Mesendoderm (in vitro differentiated cells): ENCODE results near the gene ST3GAL6.

ENCODE experiments used
- DNase-seq: peaks from one replicate; pipeline ENCODE4 v3.0.0; 2013
- H2AK5ac ChIP-seq: 2 replicates; pipeline ENCODE4 v1.6.1; 2013; ENCODE audit warnings: low read length, inconsistent platforms
- H2BK120ac ChIP-seq: 2 replicates; pipeline ENCODE4 v1.6.1; 2013; ENCODE audit warnings: low read depth, mild to moderate bottlenecking, low read length, moderate library complexity, mixed read lengths
- H2BK15ac ChIP-seq: replicated peaks from 2 replicates; pipeline ENCODE4 v1.6.1; 2013; ENCODE audit warnings: low read depth, mild to moderate bottlenecking, moderate library complexity
- H2BK5ac ChIP-seq: 2 replicates; pipeline ENCODE4 v1.6.1; 2013; ENCODE audit warnings: low read length, inconsistent platforms
- H3K18ac ChIP-seq: 2 replicates; pipeline ENCODE4 v1.6.1; 2013; ENCODE audit warnings: mild to moderate bottlenecking, low read length, mixed read lengths
- H3K23ac ChIP-seq: one replicate; pipeline ENCODE4 v1.6.1; 2013; ENCODE audit warnings: low read length
- H3K27ac ChIP-seq: 2 replicates; pipeline ENCODE4 v1.5.1; 2013; ENCODE audit warnings: low read depth, mild to moderate bottlenecking, inconsistent platforms, low read length, moderate library complexity
- H3K27me3 ChIP-seq: 2 replicates; pipeline ENCODE4 v1.6.1; 2013; ENCODE audit warnings: low read length, control low read depth, mild to moderate bottlenecking, inconsistent platforms; ENCODE audit not compliant: insufficient read depth, poor library complexity
- H3K36me3 ChIP-seq: 2 replicates; pipeline ENCODE4 v1.6.1; 2013; ENCODE audit warnings: low read length, inconsistent platforms; ENCODE audit not compliant: control insufficient read depth, insufficient read depth
- H3K4ac ChIP-seq: one replicate; pipeline ENCODE4 v1.6.1; 2013; ENCODE audit warnings: low read depth, mild to moderate bottlenecking, low read length, moderate library complexity
- H3K4me1 ChIP-seq: 2 replicates; pipeline ENCODE4 v1.6.1; 2013; ENCODE audit warnings: low read depth, low read length, inconsistent platforms; ENCODE audit not compliant: control insufficient read depth
- H3K4me2 ChIP-seq: 2 replicates; pipeline ENCODE4 v1.6.1; 2013; ENCODE audit warnings: low read length
- H3K4me3 ChIP-seq: 2 replicates; pipeline ENCODE4 v1.5.1; 2013; ENCODE audit warnings: mild to moderate bottlenecking, low read length
- H3K56ac ChIP-seq: one replicate; pipeline ENCODE4 v1.6.1; 2013; ENCODE audit warnings: low read length
- H3K79me1 ChIP-seq: 2 replicates; pipeline ENCODE4 v1.6.1; 2013; ENCODE audit warnings: low read length, inconsistent platforms
- H3K79me2 ChIP-seq: 2 replicates; pipeline ENCODE4 v1.6.1; 2013; ENCODE audit warnings: mild to moderate bottlenecking, low read length; ENCODE audit not compliant: control insufficient read depth, insufficient read depth
- H3K9ac ChIP-seq: 2 replicates; pipeline ENCODE4 v1.6.1; 2013; ENCODE audit warnings: low read length, inconsistent platforms
- H4K5ac ChIP-seq: one replicate; pipeline ENCODE4 v1.6.1; 2013; ENCODE audit warnings: low read length
- H4K8ac ChIP-seq: one replicate; pipeline ENCODE4 v1.6.1; 2013; ENCODE audit warnings: low read depth, mild to moderate bottlenecking, control low read depth, low read length, moderate library complexity
- WGBS: extraction: QIAGEN DNeasy Blood & Tissue Kit; methylation state at CpG from one replicate; pipeline ENCODE4 v1.1.7; 2013; ENCODE audit warnings: low lambda C conversion rate, missing lambda C conversion rate; ENCODE audit not compliant: insufficient coverage; ENCODE audit errors: extremely low coverage; 5-methylcytosine and 5-hydroxymethylcytosine counted together

Gene ST3GAL6

DNA sequence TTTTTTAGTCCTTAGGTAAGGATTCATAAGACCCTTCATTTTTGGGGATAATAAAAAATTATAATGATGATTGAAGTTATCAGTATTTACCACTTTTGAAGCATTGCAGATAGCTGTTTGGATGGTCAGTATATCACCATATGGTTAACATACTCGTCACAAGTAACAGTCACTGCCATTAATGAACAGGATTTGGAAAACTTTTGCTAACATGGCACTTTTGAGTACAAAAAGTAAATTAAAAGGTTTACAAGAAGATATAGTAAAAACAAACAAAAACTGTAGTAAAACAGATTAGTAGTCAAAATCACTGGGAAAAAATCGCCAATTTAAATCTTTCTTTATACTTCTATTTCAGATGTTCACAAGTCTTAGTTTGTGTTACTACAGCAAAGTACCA, 37.8 kb upstream of the ST3GAL6 start:
- no peak overlapping the region for H3K9ac ChIP-seq
- H2BK15ac ChIP-seq: no peak overlapping the region
- H3K4me2 ChIP-seq: no peak overlapping the region
- no peak overlapping the region for H4K8ac ChIP-seq
- H3K18ac ChIP-seq: no peak overlapping the region
- H4K5ac ChIP-seq: no peak overlapping the region
- no peak overlapping the region for H3K27ac ChIP-seq
- peaks cover 3% of the 10 kb centered on the region for H3K4me1 ChIP-seq
- no peaks in the 10 kb centered on the region for H3K27me3 ChIP-seq
- H3K4me3 ChIP-seq: no peak overlapping the region
- H3K36me3 ChIP-seq: no peaks in the 10 kb centered on the region
- no peak for DNase-seq
- H2BK5ac ChIP-seq: no peak overlapping the region
- no peak overlapping the region for H2AK5ac ChIP-seq
- no peaks in the 10 kb centered on the region for H3K79me1 ChIP-seq
- no peak overlapping the region for H3K4ac ChIP-seq
- no peaks in the 10 kb centered on the region for H3K79me2 ChIP-seq
- no peak overlapping the region for H3K23ac ChIP-seq
- WGBS: no CpG with 5 or more reads among the region's 2 CpGs
- no peak overlapping the region for H3K56ac ChIP-seq
- no peak overlapping the region for H2BK120ac ChIP-seq

- Histone ChIP-seq H3K36me3 (no peaks in the 10 kb centered on the region), H2BK5ac (no peak overlapping the region), H3K23ac (no peak overlapping the region), H2BK15ac (no peak overlapping the region), H3K79me2 (no peaks in the 10 kb centered on the region), H3K18ac (no peak overlapping the region), H3K4me1 (peaks cover 3% of the 10 kb centered on the region), H3K27me3 (no peaks in the 10 kb centered on the region), H3K9ac (no peak overlapping the region), H3K4me3 (no peak overlapping the region), H2BK120ac (no peak overlapping the region), H3K27ac (no peak overlapping the region), H4K8ac (no peak overlapping the region), H3K4me2 (no peak overlapping the region), H3K4ac (no peak overlapping the region), H4K5ac (no peak overlapping the region), H2AK5ac (no peak overlapping the region), H3K79me1 (no peaks in the 10 kb centered on the region), H3K56ac (no peak overlapping the region)
- WGBS: no CpG with 5 or more reads among the region's 1 CpG
- no peak for DNase-seq
These were observed 37.1 kb upstream of the ST3GAL6 start for GRCh38 chr3:98726084-98726483.

DNA sequence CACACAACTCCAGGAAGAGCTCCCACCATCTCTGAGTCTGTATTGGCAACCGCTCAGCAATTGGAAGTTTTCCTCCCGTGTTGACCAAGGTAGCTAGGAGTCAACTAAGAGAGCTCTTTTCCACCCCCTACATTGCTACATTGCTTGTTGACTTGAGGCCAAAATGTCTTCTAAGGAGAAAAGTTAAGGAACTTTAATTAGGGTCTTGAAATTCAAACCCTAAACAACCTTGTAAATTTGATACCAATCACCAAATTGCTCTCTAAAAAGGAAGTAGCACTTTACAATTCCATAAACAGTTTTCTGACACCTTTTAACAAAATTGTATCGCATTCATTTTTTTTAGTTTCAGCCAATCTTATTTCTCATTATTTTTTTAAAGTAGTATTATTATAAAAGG, 35.5 kb upstream of the ST3GAL6 start:
- H3K36me3 ChIP-seq: no peaks in the 10 kb centered on the region
- H3K9ac ChIP-seq: no peak overlapping the region
- no peak overlapping the region for H3K56ac ChIP-seq
- H3K79me2 ChIP-seq: no peaks in the 10 kb centered on the region
- no peak overlapping the region for H3K23ac ChIP-seq
- H3K27me3 ChIP-seq: no peaks in the 10 kb centered on the region
- H2BK5ac ChIP-seq: no peak overlapping the region
- no peak overlapping the region for H4K8ac ChIP-seq
- no peaks in the 10 kb centered on the region for H3K79me1 ChIP-seq
- H3K4me2 ChIP-seq: no peak overlapping the region
- no peak overlapping the region for H4K5ac ChIP-seq
- no peak overlapping the region for H3K18ac ChIP-seq
- H3K27ac ChIP-seq: no peak overlapping the region
- H2BK120ac ChIP-seq: no peak overlapping the region
- no peak overlapping the region for H2BK15ac ChIP-seq
- no peak for DNase-seq
- no peak overlapping the region for H3K4me3 ChIP-seq
- H3K4ac ChIP-seq: no peak overlapping the region
- H3K4me1 ChIP-seq: peaks cover 3% of the 10 kb centered on the region
- no CpG with 5 or more reads among the region's 3 CpGs for WGBS
- no peak overlapping the region for H2AK5ac ChIP-seq

GRCh38 chr3:98728672-98729071, 34.5 kb upstream of the ST3GAL6 start:
- no CpG with 5 or more reads among the region's 2 CpGs for WGBS
- no peak overlapping the region for H3K18ac ChIP-seq
- no peak overlapping the region for H3K4ac ChIP-seq
- no peak overlapping the region for H2AK5ac ChIP-seq
- no peak overlapping the region for H4K5ac ChIP-seq
- H3K79me2 ChIP-seq: no peaks in the 10 kb centered on the region
- H3K4me1 ChIP-seq: peaks cover 2% of the 10 kb centered on the region
- H2BK15ac ChIP-seq: no peak overlapping the region
- H3K36me3 ChIP-seq: no peaks in the 10 kb centered on the region
- H2BK5ac ChIP-seq: no peak overlapping the region
- DNase-seq: no peak
- H3K9ac ChIP-seq: no peak overlapping the region
- H4K8ac ChIP-seq: no peak overlapping the region
- H3K27me3 ChIP-seq: no peaks in the 10 kb centered on the region
- no peak overlapping the region for H2BK120ac ChIP-seq
- H3K4me2 ChIP-seq: no peak overlapping the region
- no peak overlapping the region for H3K4me3 ChIP-seq
- H3K27ac ChIP-seq: no peak overlapping the region
- no peaks in the 10 kb centered on the region for H3K79me1 ChIP-seq
- no peak overlapping the region for H3K23ac ChIP-seq
- H3K56ac ChIP-seq: no peak overlapping the region

- Histone ChIP-seq H4K8ac (no peak overlapping the region), H3K4me1 (peaks cover 2% of the 10 kb centered on the region), H2AK5ac (no peak overlapping the region), H3K79me1 (peaks cover 3% of the 10 kb centered on the region), H3K79me2 (peaks cover 1% of the 10 kb centered on the region), H3K4me2 (no peak overlapping the region), H3K36me3 (no peaks in the 10 kb centered on the region), H3K56ac (no peak overlapping the region), H2BK15ac (no peak overlapping the region), H3K18ac (no peak overlapping the region), H2BK120ac (no peak overlapping the region), H3K23ac (no peak overlapping the region), H3K27me3 (no peaks in the 10 kb centered on the region), H3K9ac (no peak overlapping the region), H4K5ac (no peak overlapping the region), H3K4ac (no peak overlapping the region), H2BK5ac (no peak overlapping the region), H3K4me3 (no peak overlapping the region), H3K27ac (no peak overlapping the region)
- peak; percentile 34 for DNase-seq
- WGBS: no CpG with 5 or more reads among the region's 1 CpG
These were observed 32.8 kb upstream of the ST3GAL6 start for GRCh38 chr3:98730338-98730737.

DNA sequence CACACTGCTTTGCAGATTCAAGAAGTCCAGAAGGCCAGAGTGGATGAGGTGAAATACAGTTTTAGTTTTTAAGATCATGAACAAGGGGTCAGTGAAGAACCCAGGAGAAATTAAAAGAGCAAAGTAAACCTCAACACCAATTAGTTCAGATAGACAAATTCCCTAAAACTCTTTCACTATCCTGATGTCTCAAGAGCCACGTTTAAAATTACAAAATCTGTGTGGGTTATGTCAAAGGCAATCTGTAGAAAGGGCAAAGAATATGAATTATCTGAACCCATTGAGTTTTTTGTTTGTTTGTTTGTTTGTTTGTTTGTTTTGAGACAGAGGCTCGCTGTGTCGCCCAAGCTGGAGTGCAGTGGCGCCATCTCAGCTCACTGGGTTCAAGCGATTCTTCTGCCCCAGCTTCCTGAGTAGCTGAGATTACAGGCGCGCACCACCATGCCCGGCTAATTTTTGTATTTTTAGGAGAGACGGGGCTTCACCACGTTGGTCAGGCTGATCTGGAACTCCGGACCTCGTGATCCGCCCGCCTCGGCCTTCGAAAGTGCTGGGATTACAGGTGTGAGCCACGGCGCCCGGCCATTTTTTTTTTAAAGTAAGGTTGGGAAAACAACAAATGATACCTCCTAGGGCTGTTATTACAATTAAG, 32.1 kb upstream of the ST3GAL6 start:
- Histone ChIP-seq H3K9ac (no peak overlapping the region), H4K5ac (no peak overlapping the region), H3K4me3 (no peak overlapping the region), H3K56ac (no peak overlapping the region), H2BK15ac (no peak overlapping the region), H2AK5ac (no peak overlapping the region), H3K18ac (no peak overlapping the region), H3K27me3 (no peaks in the 10 kb centered on the region), H3K23ac (no peak overlapping the region), H3K36me3 (no peaks in the 10 kb centered on the region), H3K79me1 (peaks cover 3% of the 10 kb centered on the region), H3K79me2 (peaks cover 1% of the 10 kb centered on the region), H2BK5ac (no peak overlapping the region), H3K4me1 (peaks cover 2% of the 10 kb centered on the region), H3K27ac (no peak overlapping the region), H4K8ac (no peak overlapping the region), H3K4ac (no peak overlapping the region), H3K4me2 (no peak overlapping the region), H2BK120ac (no peak overlapping the region)
- no peak for DNase-seq
- WGBS: no CpG with 5 or more reads among the region's 19 CpGs
